OCI-LY3 (cell line): ENCODE data around the gene ZNF225.
"Not testable (repeated sequence)": the region's sequence is repeated elsewhere in the genome, so short reads cannot be mapped to it uniquely, and the experiment has no call there.

ENCODE experiments used
- H2AFZ ChIP-seq: fragments of 200-600, 300-600 bp; shearing (Covaris generic); 2 replicates; pipeline ENCODE4 v1.6.0; 2014; ENCODE audit warnings: antibody characterized with exemption, low read depth, low read length
- H3K27ac ChIP-seq: fragments of 200-600, 300-600 bp; sonication (generic); 2 replicates; pipeline ENCODE4 v1.5.1; 2014; ENCODE audit warnings: mild to moderate bottlenecking, low read length, moderate library complexity, mixed read lengths
- H3K27me3 ChIP-seq: fragments of 200-600, 300-600 bp; sonication (generic); 2 replicates; pipeline ENCODE4 v1.6.1; 2014; ENCODE audit warnings: low read depth, low read length, mixed read lengths
- H3K36me3 ChIP-seq: fragments of 200-600, 300-600 bp; sonication (generic); replicated peaks from 2 replicates; pipeline ENCODE3; 2014; ENCODE audit warnings: low read depth, low read length, mixed read lengths
- H3K4me1 ChIP-seq: fragments of 300-600, 200-600 bp; sonication (generic); 2 replicates; pipeline ENCODE4 v1.6.1; 2014; ENCODE audit warnings: low read length, mixed read lengths
- H3K4me2 ChIP-seq: fragments of 200-600, 300-600 bp; sonication (generic); 2 replicates; pipeline ENCODE4 v1.6.1; 2014; ENCODE audit warnings: low read length, mixed read lengths
- H3K4me3 ChIP-seq: fragments of 300-600, 200-600 bp; sonication (generic); 2 replicates; pipeline ENCODE4 v1.5.1; 2014; ENCODE audit warnings: antibody characterized with exemption, mild to moderate bottlenecking, low read length, moderate library complexity
- H3K79me2 ChIP-seq: fragments of 300-600, 200-600 bp; shearing (Covaris generic); 2 replicates; pipeline ENCODE4 v1.6.1; 2014; ENCODE audit warnings: mild to moderate bottlenecking, low read length, mixed read lengths
- H3K9ac ChIP-seq: fragments of 300-600, 200-600 bp; shearing (Covaris generic); 2 replicates; pipeline ENCODE4 v1.6.0; 2014; ENCODE audit warnings: mild to moderate bottlenecking, low read length, moderate library complexity
- H3K9me3 ChIP-seq: fragments of 200-600, 300-600 bp; shearing (Covaris generic); 2 replicates; pipeline ENCODE4 v1.6.1; 2014; ENCODE audit warnings: low read length, mixed read lengths; ENCODE audit not compliant: insufficient read depth
- H4K20me1 ChIP-seq: fragments of 200-600, 300-600 bp; sonication (generic); 2 replicates; pipeline ENCODE4 v1.6.1; 2016; ENCODE audit warnings: low read length, mixed read lengths; ENCODE audit not compliant: insufficient read depth
- CTCF ChIP-seq: fragments of 200-600, 300-600 bp; sonication (generic); IDR thresholded peaks from 2 replicates; pipeline ENCODE4 v1.5.1; 2014; ENCODE audit warnings: antibody characterized with exemption, low read length, low read depth
- EZH2phosphoT487 ChIP-seq: fragments of 200-600 bp; shearing (Covaris generic); IDR thresholded peaks from 2 replicates; pipeline ENCODE4 v1.6.1; 2018; ENCODE audit warnings: antibody characterized with exemption, mixed run types, low read depth

ZNF225 gene

GRCh38 chr19:44164327-44164672 is 51.1 kb downstream of the ZNF225 start:
- Histone ChIP-seq H2AFZ (peak overlapping the region; percentile 93), H3K9ac (peak overlapping the region; percentile 78), H3K27ac (0 out of 2 replicates have a peak overlapping the region, but pooled peaks have one; percentile 10), H3K27me3 (no peaks in the 10 kb centered on the region), H3K36me3 (peaks cover 32% of the 10 kb centered on the region), H3K4me1 (peaks cover 7% of the 10 kb centered on the region), H3K4me3 (peak overlapping the region; percentile 84), H3K79me2 (peaks cover 12% of the 10 kb centered on the region; the same call in 1 of the 2 replicates), H3K4me2 (peak overlapping the region; percentile 90), H4K20me1 (no peaks in the 10 kb centered on the region), H3K9me3 (peaks cover 15% of the 10 kb centered on the region; the same call in 1 of the 2 replicates)
- no peak for TF ChIP-seq EZH2phosphoT487
- TF ChIP-seq CTCF = no peak

- Histone ChIP-seq H3K4me1 (peaks cover 7% of the 10 kb centered on the region), H2AFZ (peak within 1 kb of the TSS; percentile 93), H3K27ac (peak within 1 kb of the TSS; percentile 42), H3K9ac (peak within 1 kb of the TSS; percentile 78), H3K9me3 (peaks cover 15% of the 10 kb centered on the region; the same call in 1 of the 2 replicates), H4K20me1 (no peaks in the 10 kb centered on the region), H3K27me3 (no peaks in the 10 kb centered on the region), H3K4me3 (peak within 1 kb of the TSS; percentile 84), H3K36me3 (peaks cover 38% of the 10 kb centered on the region), H3K4me2 (peak within 1 kb of the TSS; percentile 90), H3K79me2 (peaks cover 12% of the 10 kb centered on the region; the same call in 1 of the 2 replicates)
- TF ChIP-seq EZH2phosphoT487 = no peak
These were observed 51.7 kb downstream of the ZNF225 start, which contains the start of gene ZNF226 for GRCh38 chr19:44164673-44165512. Gene ZNF226 (plus strand): TSS chr19:44165100. CDS start chr19:44170081, 4,981 bp downstream.

- not testable (repeated sequence) for H3K27ac ChIP-seq, H3K9ac ChIP-seq, H3K4me3 ChIP-seq, H2AFZ ChIP-seq, H3K4me2 ChIP-seq, H4K20me1 ChIP-seq, H3K4me1 ChIP-seq, H3K27me3 ChIP-seq, H3K79me2 ChIP-seq
- Histone ChIP-seq H3K9me3 (peaks cover 25% of the 10 kb centered on the region; the same call in 1 of the 2 replicates), H3K36me3 (peaks cover 88% of the 10 kb centered on the region)
These were observed 57.5 kb downstream of the ZNF225 start for GRCh38 chr19:44170660-44171059.

GRCh38 chr19:44176590-44176989 is 63.4 kb downstream of the ZNF225 start:
- Histone ChIP-seq H3K4me3 (no peak overlapping the region), H3K4me1 (no peaks in the 10 kb centered on the region), H3K9me3 (peaks cover 34% of the 10 kb centered on the region), H3K27ac (no peak overlapping the region), H3K4me2 (no peak overlapping the region), H4K20me1 (no peaks in the 10 kb centered on the region), H3K36me3 (peaks cover 68% of the 10 kb centered on the region), H3K79me2 (no peaks in the 10 kb centered on the region), H3K27me3 (no peaks in the 10 kb centered on the region), H3K9ac (no peak overlapping the region), H2AFZ (no peak overlapping the region)
- TF ChIP-seq EZH2phosphoT487 (no peak), CTCF (no peak)

GRCh38 chr19:44180968-44181367 is 67.8 kb downstream of the ZNF225 start:
- Histone ChIP-seq H3K79me2 (no peaks in the 10 kb centered on the region), H3K27ac (no peak overlapping the region), H2AFZ (no peak overlapping the region), H3K9me3 (peaks cover 31% of the 10 kb centered on the region), H3K9ac (no peak overlapping the region), H4K20me1 (no peaks in the 10 kb centered on the region), H3K4me2 (no peak overlapping the region), H3K27me3 (no peaks in the 10 kb centered on the region), H3K36me3 (peaks cover 25% of the 10 kb centered on the region), H3K4me1 (no peaks in the 10 kb centered on the region), H3K4me3 (no peak overlapping the region)
- TF ChIP-seq EZH2phosphoT487 (no peak), CTCF (no peak)
